SW480 (cell line): ENCODE data around the gene PALM2AKAP2.

Experiments
- DNase-seq: peaks from one replicate; pipeline ENCODE4 v3.0.0-alpha.2; 2016; ENCODE audit warnings: low spot score

The PALM2AKAP2 gene

DNA sequence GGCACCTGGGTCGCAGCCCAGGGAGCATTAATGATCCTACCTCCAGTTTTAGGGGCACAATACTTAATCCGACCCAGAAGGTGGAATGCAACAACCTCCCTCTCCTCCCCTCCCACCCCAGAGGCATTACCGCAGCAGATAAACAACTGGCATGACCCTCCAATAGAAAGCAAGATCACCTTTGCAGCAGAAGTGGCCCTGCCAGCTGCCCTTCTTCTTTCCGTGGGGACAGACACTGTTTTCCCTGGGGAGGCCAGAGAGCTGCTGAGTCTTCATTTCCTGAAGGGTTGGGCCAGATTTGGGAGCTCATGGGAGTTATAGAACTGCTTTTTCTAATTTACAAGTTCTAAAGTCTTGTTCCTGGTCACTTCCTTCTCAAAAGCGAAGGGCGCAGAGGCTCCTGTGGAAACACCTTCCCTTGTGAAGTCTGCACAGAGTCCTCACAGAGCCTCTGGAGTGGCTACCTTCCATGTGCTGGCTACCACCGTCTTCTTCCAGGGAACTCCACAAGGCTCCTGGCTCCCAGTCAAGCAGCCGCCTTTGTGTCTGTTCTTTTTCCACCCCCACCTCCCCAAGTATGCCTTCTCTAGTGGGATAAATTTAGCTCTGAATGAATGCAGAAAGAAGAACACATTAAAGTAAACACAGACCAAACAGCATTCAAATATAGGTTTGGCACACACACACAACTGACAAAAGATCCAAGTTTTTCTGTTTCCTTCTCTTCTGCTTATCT, 8.0 kb upstream of the PALM2AKAP2 start:
- DNase-seq = no peak

DNA sequence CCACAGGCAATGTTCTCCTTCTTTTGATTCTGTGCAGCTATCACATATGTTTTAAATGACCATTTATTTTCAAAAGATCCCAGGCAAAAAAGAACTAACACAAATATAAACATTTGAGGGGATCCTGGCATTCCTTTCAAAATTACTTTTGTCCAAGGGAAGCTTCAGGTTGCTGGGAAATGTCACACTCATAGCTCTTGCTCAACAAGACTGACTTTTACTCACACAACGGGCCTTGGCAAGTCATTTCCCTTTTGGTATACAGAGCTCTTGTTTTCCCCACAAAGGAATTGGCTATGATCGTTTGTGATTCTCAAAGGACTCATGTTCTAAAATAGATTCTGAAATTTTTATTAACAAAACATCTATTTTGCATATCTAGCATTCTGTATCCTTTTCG, 4.5 kb upstream of the PALM2AKAP2 start:
- DNase-seq = no peak

DNA sequence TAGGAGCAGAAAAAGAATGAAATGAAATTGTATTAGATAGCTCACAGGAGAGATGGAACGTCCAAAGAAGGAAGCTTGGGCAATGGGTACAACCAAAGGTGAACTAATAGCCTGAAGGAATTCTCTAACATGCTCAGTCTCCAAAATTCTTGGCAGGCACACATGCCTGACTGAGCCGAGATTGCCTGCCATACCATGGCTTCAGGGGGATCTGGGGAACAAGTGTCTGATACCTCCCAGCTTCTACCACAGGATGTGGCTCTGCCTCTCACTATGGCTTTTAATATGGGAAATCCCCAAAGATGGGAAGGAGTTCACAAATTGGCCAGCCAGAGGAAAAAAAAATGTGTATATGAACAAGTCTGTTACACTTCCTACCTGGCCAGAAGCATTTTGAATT, 3.6 kb upstream of the PALM2AKAP2 start:
- DNase-seq = no peak

DNA sequence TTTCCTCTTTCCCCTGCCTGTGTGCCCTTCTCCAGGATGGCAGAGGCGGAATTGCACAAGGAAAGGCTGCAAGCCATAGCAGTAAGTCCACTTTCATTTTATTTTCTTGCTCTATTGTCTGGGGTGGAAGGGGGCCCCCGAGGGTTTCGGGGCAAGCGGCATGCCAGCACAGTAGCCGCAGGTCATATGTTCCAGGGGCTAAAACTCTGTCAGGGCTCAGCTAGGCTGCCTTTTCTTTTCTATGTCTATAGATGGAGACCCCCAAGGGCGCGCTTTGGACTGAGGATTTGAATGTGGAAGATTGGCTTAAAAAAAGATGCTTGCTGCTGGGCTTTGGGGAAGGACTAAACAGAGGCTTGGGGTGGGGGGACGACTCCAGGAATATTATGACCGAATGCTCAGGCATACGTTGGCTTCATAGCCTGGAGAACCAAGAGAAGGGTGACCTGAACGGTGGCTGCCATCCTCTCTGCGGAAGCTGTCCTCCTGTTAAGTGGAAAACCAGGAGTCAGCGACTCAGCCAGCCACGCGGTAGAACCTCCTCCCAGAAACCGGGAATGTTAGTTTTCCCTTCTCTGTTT, 545 bp downstream of the PALM2AKAP2 start:
- peak; percentile 36 for DNase-seq

DNA sequence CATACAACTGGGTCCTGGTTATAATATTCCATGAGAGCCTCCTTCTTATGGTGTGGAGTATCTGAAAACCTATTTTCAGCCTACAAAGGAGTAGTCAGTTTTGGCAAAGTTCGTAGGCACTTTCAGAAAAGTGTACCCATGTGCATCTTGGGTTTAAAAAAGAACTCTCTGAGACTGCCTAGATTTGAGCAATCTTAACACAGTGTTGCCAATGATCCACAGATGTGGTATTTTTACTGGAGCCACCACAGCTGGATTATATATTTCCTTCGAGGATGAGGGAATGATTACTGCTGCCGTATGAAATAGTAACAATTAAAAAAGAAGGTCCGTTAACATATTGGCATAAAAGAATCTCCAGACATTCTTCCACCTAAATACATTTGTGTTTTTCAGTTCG, 1.1 kb downstream of the PALM2AKAP2 start:
- DNase-seq = no peak

DNA sequence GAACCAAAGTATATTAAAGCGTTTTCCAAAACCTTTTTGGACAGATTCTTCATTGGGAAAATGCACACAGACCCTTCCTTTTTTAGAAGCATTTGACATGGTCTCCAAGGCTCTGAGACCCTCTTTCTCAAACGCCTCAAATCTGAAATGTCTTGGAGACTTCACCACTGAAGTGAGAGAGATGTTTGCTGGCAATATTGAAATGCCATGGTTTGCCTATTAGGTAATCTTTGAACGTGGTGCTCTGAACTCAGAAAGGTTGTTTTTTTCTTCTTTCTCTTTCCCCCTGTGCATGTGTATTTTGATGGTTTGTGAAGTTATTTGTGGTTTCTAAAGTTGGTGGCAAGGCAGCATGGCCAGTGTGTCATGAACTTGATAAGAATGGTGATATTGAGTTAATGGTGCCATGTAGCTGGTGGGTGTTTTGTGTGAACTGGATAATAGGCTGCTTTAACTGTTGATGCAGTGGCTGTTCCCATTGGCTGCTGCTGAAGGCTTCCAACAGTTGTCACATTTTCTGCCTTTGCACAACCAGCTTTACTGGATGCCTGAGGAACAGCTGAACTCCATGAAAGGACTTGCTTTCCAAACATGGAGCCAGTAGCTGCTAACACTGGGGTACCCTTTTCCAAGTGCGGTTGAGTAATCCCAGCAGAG, 1.7 kb downstream of the PALM2AKAP2 start:
- no peak for DNase-seq

DNA sequence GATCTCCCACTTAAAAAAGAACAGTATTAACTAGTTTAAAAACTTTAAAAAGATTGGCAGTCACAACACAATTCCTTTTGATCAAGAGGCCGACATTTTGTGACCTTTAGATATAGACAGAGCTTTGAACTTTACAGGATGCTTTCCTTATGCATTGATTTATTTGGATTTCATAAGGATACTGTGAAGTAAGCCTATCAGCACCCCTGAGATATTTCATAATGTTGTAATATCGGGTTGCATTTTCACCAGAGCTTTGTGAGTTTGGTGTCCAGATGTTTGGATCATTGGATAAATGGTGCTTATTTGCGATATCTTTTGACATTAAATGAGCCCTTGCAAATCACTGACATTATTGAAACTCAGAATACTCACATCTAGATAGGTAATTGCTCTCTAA, 7.7 kb downstream of the PALM2AKAP2 start:
- DNase-seq = no peak

DNA sequence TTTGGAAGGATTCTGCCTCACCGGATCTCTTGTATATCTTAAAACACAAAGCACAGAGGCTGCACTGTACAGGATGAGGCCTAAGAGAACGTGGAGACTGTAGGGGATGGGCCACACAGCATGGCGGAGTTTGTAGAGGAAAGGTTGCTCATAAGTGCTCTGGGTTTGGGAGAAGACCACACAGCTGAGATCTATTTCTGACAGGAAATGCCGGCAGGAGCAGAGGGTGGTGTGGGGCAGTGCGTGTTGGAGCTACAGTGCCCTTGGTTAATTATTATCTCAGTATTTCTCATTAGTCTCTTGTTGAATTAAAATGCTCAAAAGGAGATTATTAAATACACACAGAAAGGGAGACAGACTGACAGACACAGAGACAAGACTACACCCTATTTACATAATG, 9.6 kb downstream of the PALM2AKAP2 start:
- peak; percentile 32 for DNase-seq

DNA sequence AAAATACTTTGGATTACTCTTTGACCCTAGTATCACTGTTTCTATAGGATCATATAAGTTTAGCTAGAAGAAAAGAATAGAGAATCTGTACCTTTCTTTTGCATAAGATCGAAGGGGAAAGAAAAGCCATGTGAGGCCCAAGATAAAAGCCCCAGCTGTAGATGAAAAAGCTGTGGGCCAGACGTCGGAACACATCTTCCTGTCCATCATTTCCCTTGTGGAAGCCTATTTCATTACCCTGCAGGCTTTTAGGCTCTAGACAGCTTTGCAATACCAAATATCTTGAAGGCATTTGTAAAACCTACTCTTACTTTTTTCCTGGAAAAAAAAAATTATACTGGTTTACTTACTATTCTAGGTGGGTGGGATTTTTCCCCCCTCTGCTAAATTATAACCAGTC, 10.0 kb downstream of the PALM2AKAP2 start:
- no peak for DNase-seq

DNA sequence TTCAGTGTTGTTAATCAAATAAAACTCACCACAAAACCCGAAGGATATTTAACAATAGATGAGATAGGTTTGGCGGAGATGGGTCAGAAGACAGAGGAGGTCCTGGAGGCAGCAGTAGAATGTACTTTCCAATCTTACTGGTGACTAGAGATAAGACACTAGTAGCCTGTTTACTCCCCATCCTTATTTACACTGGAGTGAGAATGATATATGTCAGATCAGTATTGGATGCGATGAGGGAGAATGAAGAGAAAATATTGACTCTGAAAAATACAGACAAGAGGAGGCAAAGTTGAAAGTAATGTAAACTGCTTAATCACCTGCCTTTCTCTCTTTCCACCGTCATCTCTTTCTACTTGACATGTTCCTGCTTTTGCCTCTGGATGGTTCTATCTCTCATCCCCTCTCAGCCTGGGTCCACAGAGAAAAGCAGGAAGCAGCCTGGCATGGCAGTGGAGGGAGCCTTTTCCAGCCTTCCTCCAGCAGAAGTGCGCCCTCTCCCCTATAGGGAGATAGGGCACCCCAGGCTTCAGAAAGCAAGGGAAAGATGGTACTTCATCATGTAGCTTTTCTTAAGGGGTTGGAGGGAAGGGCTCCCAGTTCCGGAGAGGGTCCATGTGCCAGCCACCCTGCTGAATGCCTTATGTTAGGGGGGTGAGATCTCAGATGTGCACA, 11.1 kb downstream of the PALM2AKAP2 start:
- DNase-seq = no peak

DNA sequence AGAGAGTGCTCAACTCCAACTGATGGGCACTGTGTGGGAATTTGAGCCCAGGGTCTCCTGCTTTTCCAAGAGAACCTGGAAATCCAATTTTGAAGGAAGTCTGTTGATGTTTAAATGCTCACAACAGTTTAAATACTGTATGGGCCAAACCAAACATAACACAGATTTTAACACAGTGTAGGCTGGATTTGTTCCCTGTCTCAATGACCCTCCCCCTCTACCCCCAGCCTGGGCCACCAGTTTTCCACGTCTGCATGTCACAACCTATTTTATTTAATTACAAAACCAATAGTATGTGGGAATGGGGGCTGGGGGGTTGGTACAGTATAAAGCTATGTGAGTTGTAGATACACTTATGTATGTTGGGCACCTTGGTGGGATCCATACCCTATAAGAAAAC, 11.7 kb downstream of the PALM2AKAP2 start:
- DNase-seq = no peak

DNA sequence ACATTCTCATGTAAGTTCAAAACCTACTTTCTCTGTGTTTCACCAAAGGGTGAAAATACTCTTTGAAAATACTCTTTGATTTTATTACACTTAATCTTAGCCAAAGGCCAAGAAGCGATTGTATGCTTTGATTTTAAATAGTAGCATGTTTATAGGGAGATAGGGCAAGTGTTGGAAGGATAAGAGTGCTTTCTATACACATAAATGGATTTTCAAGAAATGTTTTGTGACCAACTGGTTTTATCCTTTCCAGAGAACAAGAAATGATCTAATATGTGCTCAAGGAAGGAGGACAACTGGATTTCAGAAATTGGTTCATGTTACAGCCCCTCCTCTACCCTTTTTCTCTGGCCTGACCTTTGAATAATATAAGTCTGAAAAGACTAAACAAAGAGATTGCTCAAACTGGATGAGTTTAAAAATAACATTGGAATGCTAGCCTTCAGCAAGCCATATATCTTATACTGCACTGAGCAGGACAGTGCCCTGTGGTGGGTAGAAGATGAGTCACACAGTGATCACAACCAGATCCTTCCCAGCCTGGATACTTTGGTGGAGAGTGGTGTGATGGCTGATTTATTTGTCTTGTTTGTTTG, 13.1 kb downstream of the PALM2AKAP2 start:
- DNase-seq = peak; percentile 41

DNA sequence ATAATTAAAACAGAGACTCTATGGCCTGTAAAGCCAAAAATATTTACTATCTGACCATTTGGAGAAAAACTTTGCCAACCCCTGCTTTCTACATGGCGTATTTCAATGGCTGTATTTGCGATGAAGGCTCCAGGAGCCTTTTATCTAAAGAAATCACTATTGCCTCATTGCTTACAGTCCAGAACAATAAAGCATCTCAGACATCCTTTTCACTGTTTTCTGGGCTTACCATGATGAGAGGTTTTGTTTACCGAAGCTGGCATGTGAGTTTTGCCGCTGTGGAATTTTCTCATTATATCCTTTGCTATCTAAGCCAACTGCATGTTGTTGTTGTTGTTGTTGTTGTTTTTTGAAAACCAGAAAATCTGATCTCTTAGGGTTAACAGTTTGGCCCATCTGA, 13.9 kb downstream of the PALM2AKAP2 start:
- no peak for DNase-seq

DNA sequence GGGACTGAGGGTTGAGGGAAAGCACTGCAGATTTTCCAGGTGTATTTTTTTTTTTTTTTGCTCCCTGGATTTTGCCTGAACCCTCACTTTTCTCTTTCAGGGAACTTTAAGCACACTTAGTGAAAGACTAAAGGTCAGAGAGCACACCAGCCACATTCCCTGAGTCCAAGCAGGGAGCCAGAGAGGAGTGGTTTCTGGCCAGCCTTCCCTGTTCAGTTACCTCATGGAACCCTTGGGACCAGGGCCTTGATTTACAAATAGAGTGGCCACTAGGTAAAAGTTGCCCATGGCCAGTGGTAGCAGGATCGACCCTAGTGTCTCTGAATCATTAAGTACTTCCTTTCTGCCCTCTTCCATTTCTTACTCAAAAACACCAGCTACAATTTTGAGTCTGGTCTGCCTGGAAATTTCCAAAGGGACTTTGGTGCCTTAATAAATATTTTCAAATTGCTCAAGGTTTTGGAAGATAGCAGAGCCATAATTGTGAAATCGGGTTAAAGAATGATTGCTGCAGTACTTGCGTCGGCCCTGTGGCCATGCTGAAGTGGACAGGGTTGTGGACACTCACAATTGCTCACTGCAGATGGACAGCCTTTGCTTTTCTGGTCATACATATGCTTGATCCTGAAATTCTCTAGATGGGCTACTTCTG, 14.5 kb downstream of the PALM2AKAP2 start:
- no peak for DNase-seq

DNA sequence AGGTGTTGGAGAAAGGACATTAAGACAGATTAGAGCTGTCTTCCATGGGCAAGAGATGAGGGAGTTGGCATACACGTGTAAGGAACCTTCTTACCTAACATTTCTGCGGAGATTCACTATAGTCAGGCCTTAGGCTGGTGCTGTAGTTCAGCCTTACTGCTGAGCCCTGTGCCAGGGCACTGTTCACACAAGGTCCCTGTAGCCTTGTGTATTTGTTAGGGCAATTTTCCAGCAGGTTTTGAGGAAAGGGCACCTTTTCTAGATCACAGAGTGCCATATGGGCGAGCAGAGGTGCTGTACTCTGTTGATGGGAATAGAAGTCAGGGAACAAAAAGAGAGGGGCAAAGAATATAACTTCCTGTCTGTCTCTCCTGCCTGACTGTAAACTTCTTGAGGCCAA, 15.6 kb downstream of the PALM2AKAP2 start:
- DNase-seq = no peak

DNA sequence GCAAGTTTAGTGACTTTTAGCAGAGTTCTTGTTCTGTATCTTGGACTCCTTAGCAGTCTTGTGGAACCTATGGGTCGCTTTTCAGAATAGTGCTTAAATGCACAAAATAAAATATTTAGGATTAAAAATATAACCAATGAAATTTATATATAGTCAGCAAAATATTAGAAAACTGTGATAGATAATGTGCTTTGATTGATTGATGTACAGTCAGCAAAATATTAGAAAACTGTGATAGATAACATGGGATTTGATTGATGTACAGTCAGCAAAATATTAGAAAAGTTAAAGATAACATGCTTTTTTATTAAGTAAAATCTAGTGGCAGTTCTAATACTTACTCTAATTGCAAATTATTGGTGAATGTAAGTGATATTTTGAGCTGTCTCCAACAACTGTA, 16.1 kb downstream of the PALM2AKAP2 start:
- DNase-seq = no peak

DNA sequence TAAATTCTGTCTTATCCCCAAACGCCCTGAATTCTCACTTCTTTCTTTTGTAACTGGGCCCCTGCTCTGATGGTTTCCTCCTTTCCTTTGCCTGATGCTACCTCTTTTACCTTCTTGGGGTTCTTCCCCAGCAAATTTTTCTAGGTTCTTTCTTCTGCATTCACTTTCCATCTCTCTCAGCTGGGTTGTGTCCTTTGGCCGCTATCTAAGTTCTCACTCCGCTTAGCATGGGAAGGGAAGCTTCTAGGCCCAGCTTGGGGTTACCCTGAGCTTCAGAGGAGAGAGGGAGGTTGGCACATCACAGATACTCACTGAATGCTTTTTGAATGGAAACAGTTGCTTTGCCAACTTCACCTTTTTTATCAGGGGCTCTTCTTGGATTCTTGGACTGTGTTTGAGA, 17.0 kb downstream of the PALM2AKAP2 start:
- DNase-seq = no peak

DNA sequence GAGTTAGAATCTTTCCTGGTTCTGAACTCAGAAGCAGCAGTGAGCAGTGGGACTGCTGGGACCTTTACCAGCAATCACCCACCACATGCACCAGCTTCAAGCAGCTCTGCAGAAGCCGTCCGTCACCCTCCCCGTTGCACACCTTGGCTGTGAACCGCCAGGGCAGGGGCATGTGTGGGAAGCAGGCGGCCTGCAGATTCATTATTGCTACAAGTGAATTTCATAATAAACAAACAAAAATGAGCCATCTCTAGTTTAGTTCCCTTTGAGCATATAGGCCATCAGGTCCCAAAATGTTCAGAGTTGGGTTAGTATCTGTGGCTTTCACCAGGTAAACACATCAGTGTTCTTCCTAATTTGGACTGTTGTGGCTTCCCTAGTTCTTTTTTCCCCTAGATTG, 17.5 kb downstream of the PALM2AKAP2 start:
- DNase-seq = no peak

DNA sequence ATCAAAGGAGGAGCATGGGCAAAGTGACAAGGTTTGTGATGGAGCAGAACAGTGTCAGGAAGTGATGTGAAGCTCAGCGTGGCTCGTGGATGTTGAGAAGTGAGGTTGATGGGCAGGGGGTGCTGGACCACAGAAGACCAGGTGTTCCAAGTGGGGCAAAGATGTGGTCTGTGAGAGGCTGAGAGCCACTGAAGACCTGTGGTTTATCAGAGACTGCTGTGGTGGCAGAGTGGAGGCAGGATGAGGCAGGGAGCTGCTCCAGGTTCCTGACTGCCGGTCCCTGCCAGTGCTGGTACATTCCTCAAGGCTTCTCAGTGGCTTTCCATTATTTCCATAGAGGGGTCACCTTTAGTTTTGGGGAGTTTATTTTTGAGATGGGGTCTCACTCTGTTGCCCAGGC, 19.1 kb downstream of the PALM2AKAP2 start:
- DNase-seq = no peak

DNA sequence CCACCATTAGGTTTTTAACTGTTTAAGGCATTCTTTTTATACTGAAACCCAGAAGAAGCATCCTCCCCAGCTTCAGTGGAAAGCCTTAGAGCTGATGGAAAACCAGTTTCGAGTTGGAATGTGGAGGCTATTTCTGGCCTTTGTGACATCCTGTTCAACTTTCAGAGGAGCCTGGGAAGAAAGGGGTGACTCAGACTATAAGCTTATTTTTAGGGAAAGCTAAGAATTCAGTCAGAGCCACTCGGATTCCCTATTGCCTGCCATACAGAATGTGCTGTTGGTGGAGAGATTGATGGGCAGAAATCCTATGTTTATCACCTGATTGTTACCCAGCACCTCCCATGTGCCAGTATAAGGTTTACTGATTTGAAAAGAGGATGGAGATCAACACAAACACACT, 19.8 kb downstream of the PALM2AKAP2 start:
- no peak for DNase-seq

DNA sequence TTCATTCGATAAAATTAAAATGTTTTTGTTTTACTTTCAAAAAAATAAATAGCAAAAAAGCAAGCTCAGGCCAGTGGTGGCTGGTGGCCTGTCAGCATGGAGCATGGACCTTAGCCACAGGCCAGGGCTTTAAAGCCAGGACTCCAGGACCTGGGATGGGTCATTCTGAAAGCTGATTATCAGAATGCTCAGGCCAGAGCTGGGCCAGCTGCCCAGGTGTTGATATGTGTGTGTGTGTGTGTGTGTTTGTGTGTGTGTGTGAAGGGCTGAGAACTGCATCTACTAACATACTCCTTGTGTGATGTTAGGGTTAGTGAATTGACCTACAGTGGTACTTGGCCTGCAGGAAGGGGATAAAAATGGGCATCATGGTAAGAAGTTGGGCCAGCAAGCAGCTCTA, 21.5 kb downstream of the PALM2AKAP2 start:
- no peak for DNase-seq

DNA sequence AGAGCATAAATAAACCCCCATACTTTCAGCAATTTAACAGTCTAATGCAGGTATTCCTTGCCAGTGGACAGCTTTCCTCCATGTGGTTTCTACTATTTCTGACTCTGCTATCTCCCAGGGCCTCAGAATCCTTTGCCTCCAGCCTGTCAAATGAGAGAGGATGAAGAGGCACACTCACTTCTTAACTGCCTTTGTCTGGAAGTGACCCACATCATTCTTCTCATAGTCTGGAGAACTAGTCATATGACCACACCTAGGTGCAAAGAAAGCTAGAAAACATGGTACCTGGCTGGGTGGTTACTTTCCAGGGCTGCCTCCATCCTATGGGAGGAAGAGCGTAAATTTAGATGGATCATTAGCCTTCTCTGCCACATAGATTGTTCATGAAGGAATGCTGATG, 22.5 kb downstream of the PALM2AKAP2 start:
- no peak for DNase-seq
